ENCODE measurements around the gene ARVCF.

The ARVCF gene

DNA sequence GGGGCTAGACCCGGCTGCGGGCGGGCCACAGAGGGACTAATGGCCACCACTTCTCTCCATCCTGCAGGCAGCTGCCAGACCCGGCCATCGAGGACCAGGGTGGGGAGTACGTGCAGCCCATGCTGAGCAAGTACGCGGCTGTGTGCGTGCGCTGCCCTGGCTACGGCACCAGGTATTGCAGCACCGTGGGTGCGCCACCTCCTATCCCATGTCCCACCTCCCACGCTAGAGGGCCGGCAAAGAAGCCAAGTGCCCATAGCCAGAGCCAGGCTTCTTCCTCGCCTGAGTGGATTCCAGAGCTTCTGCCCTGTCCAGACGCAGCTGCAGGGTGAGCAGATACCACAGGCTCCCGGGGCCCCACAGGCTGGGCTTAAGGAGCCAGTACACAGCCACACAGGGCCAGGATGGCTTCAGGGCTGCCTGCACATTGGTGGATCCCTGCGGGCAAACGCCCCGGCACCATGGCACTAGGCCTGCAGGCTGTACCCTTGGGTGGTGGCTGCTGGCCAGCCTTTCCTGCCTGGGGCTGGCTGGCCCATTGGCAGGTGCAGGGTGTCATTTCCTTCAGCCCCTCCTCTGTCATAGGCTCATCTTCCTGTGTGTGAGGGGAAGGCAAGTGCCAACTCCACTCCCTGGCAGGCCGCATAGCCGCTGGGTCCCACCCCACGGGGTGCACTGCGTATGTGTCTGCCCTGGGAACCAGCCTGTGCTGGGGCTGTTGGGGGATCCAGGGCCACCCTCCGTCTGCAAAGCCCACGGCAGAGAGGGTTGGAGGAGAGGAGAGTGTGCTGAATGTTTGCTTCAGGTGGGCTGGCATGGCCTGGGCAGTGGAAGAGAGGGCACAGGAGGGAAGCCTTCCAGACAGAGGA lies 46.9 kb upstream of the ARVCF start:
- Histone ChIP-seq H3K9ac (no peak overlapping the region), H3K27me3 (ENCODE audit: control insufficient read depth, insufficient read depth, low read length) (no peaks in the 10 kb centered on the region), H2AFZ (no peak overlapping the region), H3K36me3 (ENCODE audit: control insufficient read depth, insufficient read depth, low read length) (no peaks in the 10 kb centered on the region), H3K4me3 (ENCODE audit: low read depth, low read length) (no peak overlapping the region), H3K4me1 (no peaks in the 10 kb centered on the region), H3K9me3 (ENCODE audit: control insufficient read depth, low read length) (no peaks in the 10 kb centered on the region), H3K27ac (no peak overlapping the region), H3K4me2 (ENCODE audit: low read length) (no peak overlapping the region), H3K79me2 (no peaks in the 10 kb centered on the region)
- TF ChIP-seq, protein P1, sequence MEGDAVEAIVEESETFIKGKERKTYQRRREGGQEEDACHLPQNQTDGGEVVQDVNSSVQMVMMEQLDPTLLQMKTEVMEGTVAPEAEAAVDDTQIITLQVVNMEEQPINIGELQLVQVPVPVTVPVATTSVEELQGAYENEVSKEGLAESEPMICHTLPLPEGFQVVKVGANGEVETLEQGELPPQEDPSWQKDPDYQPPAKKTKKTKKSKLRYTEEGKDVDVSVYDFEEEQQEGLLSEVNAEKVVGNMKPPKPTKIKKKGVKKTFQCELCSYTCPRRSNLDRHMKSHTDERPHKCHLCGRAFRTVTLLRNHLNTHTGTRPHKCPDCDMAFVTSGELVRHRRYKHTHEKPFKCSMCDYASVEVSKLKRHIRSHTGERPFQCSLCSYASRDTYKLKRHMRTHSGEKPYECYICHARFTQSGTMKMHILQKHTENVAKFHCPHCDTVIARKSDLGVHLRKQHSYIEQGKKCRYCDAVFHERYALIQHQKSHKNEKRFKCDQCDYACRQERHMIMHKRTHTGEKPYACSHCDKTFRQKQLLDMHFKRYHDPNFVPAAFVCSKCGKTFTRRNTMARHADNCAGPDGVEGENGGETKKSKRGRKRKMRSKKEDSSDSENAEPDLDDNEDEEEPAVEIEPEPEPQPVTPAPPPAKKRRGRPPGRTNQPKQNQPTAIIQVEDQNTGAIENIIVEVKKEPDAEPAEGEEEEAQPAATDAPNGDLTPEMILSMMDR (IDR thresholded peaks at IDR 0.05): no peak

DNA sequence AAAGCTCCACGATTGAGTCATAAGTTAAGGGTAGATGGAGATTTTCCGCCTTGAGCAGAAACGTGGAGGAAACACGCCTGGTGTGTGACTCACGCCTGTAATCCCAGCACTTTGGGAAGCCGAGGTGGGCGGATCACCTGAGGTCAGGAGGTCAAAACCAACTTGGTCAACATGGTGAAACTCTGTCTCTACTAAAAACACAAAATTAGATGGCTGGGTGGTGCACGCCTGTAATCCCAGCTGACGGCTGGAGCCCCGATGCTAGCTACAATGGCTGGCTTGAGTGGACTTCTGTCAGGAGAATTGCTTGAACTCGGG lies 46.1 kb upstream of the ARVCF start:
- Histone ChIP-seq H3K79me2 (no peaks in the 10 kb centered on the region), H3K4me3 (ENCODE audit: low read depth, low read length) (no peak overlapping the region), H3K4me2 (ENCODE audit: low read length) (no peak overlapping the region), H3K36me3 (ENCODE audit: control insufficient read depth, insufficient read depth, low read length) (no peaks in the 10 kb centered on the region), H3K4me1 (no peaks in the 10 kb centered on the region), H3K27ac (no peak overlapping the region), H2AFZ (no peak overlapping the region), H3K27me3 (ENCODE audit: control insufficient read depth, insufficient read depth, low read length) (no peaks in the 10 kb centered on the region), H3K9me3 (ENCODE audit: control insufficient read depth, low read length) (no peaks in the 10 kb centered on the region), H3K9ac (no peak overlapping the region)
- TF ChIP-seq, protein P1 (IDR thresholded peaks at IDR 0.05): no peak

DNA sequence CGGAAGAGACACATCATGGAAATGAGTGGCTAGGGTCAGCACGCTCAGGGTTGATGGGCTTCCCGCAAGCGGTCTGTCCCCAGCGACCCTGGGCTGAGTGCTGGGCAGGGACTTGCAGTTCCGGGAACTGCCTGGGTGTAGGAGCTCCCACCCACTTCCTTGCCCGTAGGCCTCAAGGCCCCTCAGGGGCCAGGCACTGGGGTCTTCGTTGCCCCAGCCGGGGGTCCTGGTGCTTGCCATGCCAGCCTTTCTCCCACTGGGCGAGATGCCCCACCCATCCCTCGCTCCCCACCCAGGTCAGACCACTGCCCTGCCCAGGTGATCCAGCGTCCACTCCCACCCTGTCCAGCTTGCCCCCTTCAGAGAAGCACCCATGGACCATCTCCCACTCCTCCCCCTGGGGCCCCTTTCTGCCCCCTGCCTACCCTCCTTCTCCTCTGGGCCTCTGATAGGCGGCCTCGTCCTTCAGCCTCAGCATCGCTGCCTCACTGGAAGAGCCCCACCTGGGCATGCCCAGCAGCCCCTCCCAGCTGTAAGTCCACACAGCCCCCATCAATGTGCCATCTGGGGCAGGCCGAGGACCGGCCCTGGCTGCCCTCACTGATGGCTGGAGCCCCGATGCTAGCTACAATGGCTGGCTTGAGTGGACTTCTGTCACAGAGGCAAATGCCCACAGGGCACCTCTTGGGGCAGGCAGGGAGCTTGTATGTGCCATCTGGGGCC lies 45.6 kb upstream of the ARVCF start:
- no peaks in the 10 kb centered on the region for H3K27me3 ChIP-seq (ENCODE audit: control insufficient read depth, insufficient read depth, low read length)
- no peaks in the 10 kb centered on the region for H3K4me1 ChIP-seq
- H3K36me3 ChIP-seq (ENCODE audit: control insufficient read depth, insufficient read depth, low read length): no peaks in the 10 kb centered on the region
- H3K9ac ChIP-seq: no peak overlapping the region
- no peaks in the 10 kb centered on the region for H3K9me3 ChIP-seq (ENCODE audit: control insufficient read depth, low read length)
- no peak overlapping the region for H3K4me3 ChIP-seq (ENCODE audit: low read depth, low read length)
- TF ChIP-seq, protein P1 (IDR thresholded peaks at IDR 0.05): no peak
- no peak overlapping the region for H2AFZ ChIP-seq
- H3K4me2 ChIP-seq (ENCODE audit: low read length): no peak overlapping the region
- no peak overlapping the region for H3K27ac ChIP-seq
- H3K79me2 ChIP-seq: no peaks in the 10 kb centered on the region

GRCh38 chr22:20061481-20061861 lies 44.8 kb upstream of the ARVCF start:
- H3K27me3 ChIP-seq (ENCODE audit: control insufficient read depth, insufficient read depth, low read length): no peaks in the 10 kb centered on the region
- H3K9me3 ChIP-seq (ENCODE audit: control insufficient read depth, low read length): no peaks in the 10 kb centered on the region
- no peak overlapping the region for H3K4me3 ChIP-seq (ENCODE audit: low read depth, low read length)
- H3K9ac ChIP-seq: no peak overlapping the region
- no peaks in the 10 kb centered on the region for H3K4me1 ChIP-seq
- no peak overlapping the region for H3K4me2 ChIP-seq (ENCODE audit: low read length)
- no peak overlapping the region for H3K27ac ChIP-seq
- no peaks in the 10 kb centered on the region for H3K36me3 ChIP-seq (ENCODE audit: control insufficient read depth, insufficient read depth, low read length)
- no peaks in the 10 kb centered on the region for H3K79me2 ChIP-seq
- H2AFZ ChIP-seq: no peak overlapping the region
- TF ChIP-seq, protein P1 (IDR thresholded peaks at IDR 0.05): no peak
